ENCODE data around the gene ACOX2. TPM values are rescaled to one million over a fixed set of nuclear protein-coding genes. Genes with fewer than 3 reads are reported as not detected.

ACOX2 gene
- total and polyA plus RNA-seq, 4 donors = 11.1 to 33.3 (median 15.6) TPM

DNA sequence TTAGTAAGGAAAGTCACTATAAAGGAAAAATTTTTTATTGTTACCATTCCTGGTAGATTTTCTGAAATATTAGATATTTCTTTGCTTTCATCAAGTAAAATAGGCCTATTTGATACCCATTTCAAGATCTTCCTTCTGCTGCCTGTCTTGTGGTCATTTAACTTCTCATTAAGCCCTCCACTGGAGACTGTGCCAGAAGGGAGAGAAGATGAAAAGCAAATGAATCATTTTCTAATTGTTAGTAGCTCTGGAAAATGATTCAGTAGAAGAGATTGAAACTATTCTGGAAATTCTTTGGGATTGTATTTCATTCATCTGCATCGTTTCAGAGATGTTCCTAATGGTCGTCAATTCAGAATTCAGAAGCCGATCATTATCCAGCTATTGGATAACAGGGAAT lies 41.9 kb downstream of the ACOX2 start:
- WGBS (ENCODE audit: insufficient coverage) = no CpG with 5 or more reads among the region's 3 CpGs
- H3K9me3 ChIP-seq (ENCODE audit: control insufficient read depth, insufficient read depth, low read length) = no peaks in the 10 kb centered on the region
- H3K27ac ChIP-seq (ENCODE audit: low read depth, low read length) = no peak overlapping the region
- no peaks in the 10 kb centered on the region for H3K36me3 ChIP-seq (ENCODE audit: control insufficient read depth, insufficient read depth, low read length)
- DNase-seq (ENCODE audit: low read depth in 4 of 6, low spot score in 6 of 6) = peak in 1 of 6 donors; percentile 51
- peaks cover 12% of the 10 kb centered on the region for H3K4me1 ChIP-seq (ENCODE audit: control insufficient read depth, insufficient read depth, low read length)
- no peaks in the 10 kb centered on the region for H3K27me3 ChIP-seq (ENCODE audit: control insufficient read depth, insufficient read depth, low read length)
- no peak overlapping the region for H3K4me3 ChIP-seq (ENCODE audit: low read depth, low read length)

DNA sequence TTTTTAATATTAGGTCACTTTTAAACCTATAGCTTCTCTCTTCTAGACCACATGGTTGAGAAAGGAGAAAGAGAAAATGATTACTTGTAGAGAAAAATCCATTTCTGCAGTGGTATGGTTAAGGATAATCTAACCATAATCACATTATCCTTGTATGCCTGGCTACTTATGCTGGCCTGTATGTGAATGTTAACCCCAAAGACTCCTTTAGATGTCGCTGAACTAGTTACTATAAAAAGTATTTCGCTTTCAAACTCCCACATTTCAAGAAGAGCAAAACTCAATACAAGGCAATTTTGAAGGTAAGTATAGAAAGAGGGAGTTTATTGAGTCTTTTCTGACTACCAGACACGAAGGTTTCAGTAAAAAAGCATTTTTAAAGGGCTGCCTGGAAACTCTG lies 42.9 kb downstream of the ACOX2 start:
- no CpG with 5 or more reads among the region's 3 CpGs for WGBS (ENCODE audit: insufficient coverage)
- no peaks in the 10 kb centered on the region for H3K36me3 ChIP-seq (ENCODE audit: control insufficient read depth, insufficient read depth, low read length)
- H3K9me3 ChIP-seq (ENCODE audit: control insufficient read depth, insufficient read depth, low read length) = no peaks in the 10 kb centered on the region
- H3K4me1 ChIP-seq (ENCODE audit: control insufficient read depth, insufficient read depth, low read length) = peaks cover 12% of the 10 kb centered on the region
- no peak overlapping the region for H3K27ac ChIP-seq (ENCODE audit: low read depth, low read length)
- no peak overlapping the region for H3K4me3 ChIP-seq (ENCODE audit: low read depth, low read length)
- DNase-seq (ENCODE audit: low read depth in 4 of 6, low spot score in 6 of 6) = peak in 1 of 6 donors; percentile 41
- no peaks in the 10 kb centered on the region for H3K27me3 ChIP-seq (ENCODE audit: control insufficient read depth, insufficient read depth, low read length)

DNA sequence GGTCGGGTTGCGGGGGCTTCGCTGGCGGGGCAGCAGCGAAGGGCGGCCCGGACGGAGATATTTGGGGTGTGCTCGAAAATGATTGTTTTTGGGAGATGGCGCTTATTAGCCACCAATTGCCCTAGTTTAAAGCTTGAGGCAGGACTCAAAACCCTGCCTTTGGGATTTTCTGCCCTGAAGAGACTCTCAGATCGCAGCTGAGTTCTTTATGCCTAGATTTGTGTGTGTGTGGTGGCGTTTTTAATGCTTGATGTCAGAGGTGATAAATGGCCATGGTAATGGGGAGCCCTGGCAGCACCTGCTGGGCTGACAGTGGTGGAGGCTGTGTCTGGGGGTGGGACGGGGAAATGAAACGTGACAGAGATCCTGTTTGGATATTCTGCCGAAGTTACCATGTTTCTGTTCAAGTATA lies 44.5 kb downstream of the ACOX2 start:
- Histone ChIP-seq H3K9me3 (ENCODE audit: control insufficient read depth, insufficient read depth, low read length) (no peaks in the 10 kb centered on the region), H3K27ac (ENCODE audit: low read depth, low read length) (peak overlapping the region; percentile 35), H3K27me3 (ENCODE audit: control insufficient read depth, insufficient read depth, low read length) (no peaks in the 10 kb centered on the region), H3K4me3 (ENCODE audit: low read depth, low read length) (peak overlapping the region; percentile 72), H3K4me1 (ENCODE audit: control insufficient read depth, insufficient read depth, low read length) (peaks cover 7% of the 10 kb centered on the region), H3K36me3 (ENCODE audit: control insufficient read depth, insufficient read depth, low read length) (no peaks in the 10 kb centered on the region)
- DNase-seq (ENCODE audit: low read depth in 4 of 6, low spot score in 6 of 6) = peak in 2 of 6 donors; percentile 43 to 72
- WGBS (ENCODE audit: insufficient coverage) = 0% methylated on average over 15 of the region's 15 CpGs

DNA sequence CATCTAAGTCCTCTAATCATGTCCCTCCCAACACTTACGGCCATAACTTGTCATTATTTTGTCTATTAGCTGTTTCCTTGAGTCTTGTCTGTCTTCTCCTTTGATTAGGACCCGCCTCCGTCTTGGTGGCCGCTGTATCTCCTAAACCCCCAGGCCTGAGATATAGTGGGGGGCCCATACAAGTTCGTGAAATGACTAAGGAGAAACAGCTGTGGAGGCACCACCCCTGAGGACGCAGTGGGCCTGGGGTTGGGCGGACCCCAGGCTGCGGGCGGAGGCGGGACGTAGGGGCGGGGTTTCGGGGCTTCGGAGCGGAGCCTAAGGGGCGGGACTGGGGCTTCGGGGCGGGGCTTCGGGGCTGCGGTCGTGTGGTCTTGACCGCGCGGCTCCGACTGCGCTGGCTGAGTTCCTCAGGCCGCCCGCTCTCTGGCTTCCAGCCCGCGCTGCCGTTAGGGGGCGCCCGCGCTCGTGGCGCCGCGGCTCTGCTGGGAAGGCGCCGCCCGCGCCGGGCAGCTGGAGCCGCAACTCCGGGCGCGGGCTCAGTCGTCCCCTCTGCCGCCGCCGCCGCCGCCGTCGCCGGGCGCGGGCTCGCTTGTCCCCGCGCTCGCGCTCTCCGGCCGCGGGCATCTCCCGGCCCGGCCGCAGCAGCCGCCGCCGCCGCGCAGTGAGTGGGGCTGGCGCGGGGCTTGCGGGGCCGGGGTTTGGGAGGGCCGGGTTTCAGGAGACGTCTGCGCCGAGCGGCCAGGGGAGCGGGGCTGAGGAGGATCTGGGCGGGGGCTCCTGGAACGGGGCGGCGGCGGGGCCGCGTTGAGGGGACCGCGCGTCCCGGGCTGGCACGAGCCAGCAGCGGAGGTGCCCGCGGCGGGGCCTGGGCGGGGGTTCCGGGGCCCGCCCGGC lies 45.2 kb downstream of the ACOX2 start, which contains the start of gene KCTD6:
TSS of gene KCTD6 (plus strand) at position 591 of the 897 bp plus-strand sequence. CDS start 6,660 bp downstream, outside the sequence.
- no peaks in the 10 kb centered on the region for H3K9me3 ChIP-seq (ENCODE audit: control insufficient read depth, insufficient read depth, low read length)
- H3K27ac ChIP-seq (ENCODE audit: low read depth, low read length) = peak within 1 kb of the TSS; percentile 54
- DNase-seq (ENCODE audit: low read depth in 4 of 6, low spot score in 6 of 6) = peak; percentile 76 to 97 (median 87)
- H3K4me3 ChIP-seq (ENCODE audit: low read depth, low read length) = peak within 1 kb of the TSS; percentile 72
- no peaks in the 10 kb centered on the region for H3K27me3 ChIP-seq (ENCODE audit: control insufficient read depth, insufficient read depth, low read length)
- WGBS (ENCODE audit: insufficient coverage) = under 1% methylated on average over 104 of the region's 104 CpGs
- H3K36me3 ChIP-seq (ENCODE audit: control insufficient read depth, insufficient read depth, low read length) = no peaks in the 10 kb centered on the region
- H3K4me1 ChIP-seq (ENCODE audit: control insufficient read depth, insufficient read depth, low read length) = peaks cover 7% of the 10 kb centered on the region

DNA sequence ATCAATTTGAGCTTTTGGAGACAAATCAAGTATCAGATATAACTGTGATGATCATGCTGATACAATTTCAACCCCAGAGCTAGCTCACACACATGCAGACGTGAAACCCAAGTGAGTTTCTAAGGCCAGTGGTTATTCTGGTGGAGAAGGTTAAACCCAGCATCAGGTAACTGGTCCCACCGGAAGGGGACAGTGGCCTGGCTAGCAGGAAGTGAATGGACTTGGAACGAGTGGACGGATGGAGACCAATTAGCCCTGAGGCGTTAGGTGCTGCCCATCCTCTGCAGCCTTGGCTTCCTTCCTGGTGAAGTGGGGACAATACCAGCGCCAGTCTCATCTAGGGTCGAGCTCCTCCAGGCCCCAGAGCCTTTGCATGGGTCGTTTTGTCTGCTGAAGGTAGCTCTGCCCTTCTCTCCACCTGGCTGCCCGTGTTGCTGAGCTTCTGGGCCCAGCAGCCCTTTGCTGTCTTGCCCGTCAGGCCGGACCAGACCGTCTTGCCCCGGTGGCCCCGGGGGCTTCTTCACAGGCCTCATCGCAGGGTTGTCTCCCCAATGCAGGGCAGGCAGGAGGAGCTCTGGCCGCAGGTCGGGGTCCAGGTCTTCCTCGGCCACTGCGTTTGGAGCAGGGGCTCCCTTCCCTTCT lies 46.0 kb downstream of the ACOX2 start:
- peaks cover 7% of the 10 kb centered on the region for H3K4me1 ChIP-seq (ENCODE audit: control insufficient read depth, insufficient read depth, low read length)
- peak overlapping the region; percentile 46 for H3K4me3 ChIP-seq (ENCODE audit: low read depth, low read length)
- no peaks in the 10 kb centered on the region for H3K9me3 ChIP-seq (ENCODE audit: control insufficient read depth, insufficient read depth, low read length)
- H3K27me3 ChIP-seq (ENCODE audit: control insufficient read depth, insufficient read depth, low read length) = no peaks in the 10 kb centered on the region
- no peaks in the 10 kb centered on the region for H3K36me3 ChIP-seq (ENCODE audit: control insufficient read depth, insufficient read depth, low read length)
- peak overlapping the region; percentile 54 for H3K27ac ChIP-seq (ENCODE audit: low read depth, low read length)
- 69% methylated on average over 18 of the region's 19 CpGs for WGBS (ENCODE audit: insufficient coverage)
- peak in 1 of 6 donors; percentile 18 for DNase-seq (ENCODE audit: low read depth in 4 of 6, low spot score in 6 of 6)

DNA sequence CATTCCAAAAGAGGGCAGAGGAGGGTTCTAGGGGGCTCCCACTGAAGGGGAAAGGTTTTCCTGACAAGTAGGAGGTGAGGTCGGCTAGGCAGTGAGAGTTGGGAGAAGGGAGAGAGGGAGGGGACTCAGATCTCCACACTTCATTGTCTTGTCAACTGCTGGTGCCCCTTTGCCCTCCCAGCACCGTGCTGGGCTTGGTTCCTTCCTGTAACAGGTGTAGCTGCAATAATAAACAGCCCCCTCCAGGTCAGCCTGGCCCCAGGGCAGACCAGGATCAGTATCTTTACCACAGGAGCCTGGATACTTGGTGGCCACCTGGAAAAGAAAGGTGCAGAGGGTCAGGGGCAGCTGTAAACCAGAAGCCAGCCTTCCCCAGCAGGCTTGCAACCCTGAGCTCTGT lies 48.0 kb downstream of the ACOX2 start:
- no peaks in the 10 kb centered on the region for H3K9me3 ChIP-seq (ENCODE audit: control insufficient read depth, insufficient read depth, low read length)
- no peak for DNase-seq (ENCODE audit: low read depth in 4 of 6, low spot score in 6 of 6)
- H3K36me3 ChIP-seq (ENCODE audit: control insufficient read depth, insufficient read depth, low read length) = no peaks in the 10 kb centered on the region
- no peak overlapping the region for H3K27ac ChIP-seq (ENCODE audit: low read depth, low read length)
- no CpG with 5 or more reads among the region's 2 CpGs for WGBS (ENCODE audit: insufficient coverage)
- no peaks in the 10 kb centered on the region for H3K27me3 ChIP-seq (ENCODE audit: control insufficient read depth, insufficient read depth, low read length)
- H3K4me3 ChIP-seq (ENCODE audit: low read depth, low read length) = no peak overlapping the region
- peaks cover 15% of the 10 kb centered on the region for H3K4me1 ChIP-seq (ENCODE audit: control insufficient read depth, insufficient read depth, low read length)

DNA sequence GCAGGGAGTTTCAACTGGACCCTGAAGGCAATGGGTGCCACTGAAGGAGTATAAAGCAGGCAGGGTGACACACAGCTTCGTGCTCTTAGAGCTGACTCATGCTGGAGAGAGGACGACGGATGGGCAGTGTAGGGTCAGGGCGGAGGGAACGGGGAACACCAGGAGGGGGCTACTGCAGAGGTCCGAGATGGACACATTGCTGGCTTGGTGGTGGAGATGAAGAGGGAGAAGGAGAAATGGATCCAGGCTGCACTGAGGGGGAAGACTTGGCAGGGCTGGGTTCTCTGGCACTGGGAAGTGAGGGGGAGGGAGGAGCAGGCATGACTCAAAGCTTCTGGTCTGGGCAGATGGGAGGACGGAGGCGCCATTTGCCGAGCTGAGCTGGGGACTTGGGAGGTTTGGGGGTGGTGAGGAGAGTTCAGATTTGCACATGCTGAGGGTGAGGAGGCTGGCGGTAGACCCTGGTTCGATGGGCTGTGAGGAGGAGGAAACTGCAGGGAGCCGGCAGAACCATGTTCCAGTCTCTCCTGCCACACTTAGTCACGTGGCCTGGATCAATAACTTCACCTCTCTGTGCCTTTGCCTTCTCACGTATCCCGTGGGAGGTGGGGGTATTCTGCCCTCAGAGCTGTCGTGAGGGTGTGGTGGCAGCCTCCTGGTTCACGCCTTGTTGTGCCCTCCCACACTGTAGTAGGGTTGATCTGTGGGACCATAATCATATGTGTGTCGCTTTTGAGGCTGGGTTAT lies 49.7 kb downstream of the ACOX2 start:
- peak in 1 of 6 donors; percentile 17 for DNase-seq (ENCODE audit: low read depth in 4 of 6, low spot score in 6 of 6)
- Histone ChIP-seq H3K4me1 (ENCODE audit: control insufficient read depth, insufficient read depth, low read length) (peaks cover 15% of the 10 kb centered on the region), H3K27ac (ENCODE audit: low read depth, low read length) (no peak overlapping the region), H3K27me3 (ENCODE audit: control insufficient read depth, insufficient read depth, low read length) (no peaks in the 10 kb centered on the region), H3K36me3 (ENCODE audit: control insufficient read depth, insufficient read depth, low read length) (no peaks in the 10 kb centered on the region), H3K4me3 (ENCODE audit: low read depth, low read length) (no peak overlapping the region), H3K9me3 (ENCODE audit: control insufficient read depth, insufficient read depth, low read length) (no peaks in the 10 kb centered on the region)
- WGBS (ENCODE audit: insufficient coverage) = 78% methylated on average over 15 of the region's 18 CpGs

DNA sequence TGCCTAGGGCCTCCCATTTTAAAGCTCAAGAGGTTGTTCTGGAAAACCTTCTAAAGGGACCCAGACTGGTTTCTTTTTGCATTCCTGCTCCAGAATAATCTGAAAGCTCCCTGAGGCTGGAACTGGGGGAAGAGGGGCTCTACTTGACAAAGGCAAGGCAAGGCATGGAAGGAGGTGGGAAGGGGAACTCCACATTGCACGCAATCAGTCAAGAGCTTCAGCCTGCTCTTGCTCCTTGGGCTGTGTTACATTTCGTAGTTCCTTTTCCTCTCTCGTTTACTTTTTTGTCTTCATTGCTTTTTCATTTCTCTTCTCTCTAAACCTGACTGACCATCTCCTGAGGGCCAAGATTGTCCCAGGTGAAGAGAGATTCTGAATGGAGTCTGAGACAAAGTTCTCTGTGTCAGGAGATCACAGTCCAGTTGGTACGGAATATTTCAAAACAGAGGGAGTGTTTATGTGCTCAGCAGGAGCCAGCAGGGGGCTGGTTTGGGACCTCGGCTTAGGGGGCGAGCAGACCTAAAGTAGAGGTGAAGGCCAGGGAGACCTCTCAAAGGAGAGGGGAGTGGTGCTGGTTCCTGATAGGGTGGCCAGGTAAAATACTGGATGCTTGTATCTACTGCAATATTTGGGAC lies 51.1 kb downstream of the ACOX2 start:
- Histone ChIP-seq H3K4me1 (ENCODE audit: control insufficient read depth, insufficient read depth, low read length) (peaks cover 8% of the 10 kb centered on the region), H3K27me3 (ENCODE audit: control insufficient read depth, insufficient read depth, low read length) (no peaks in the 10 kb centered on the region), H3K36me3 (ENCODE audit: control insufficient read depth, insufficient read depth, low read length) (no peaks in the 10 kb centered on the region), H3K27ac (ENCODE audit: low read depth, low read length) (no peak overlapping the region), H3K9me3 (ENCODE audit: control insufficient read depth, insufficient read depth, low read length) (no peaks in the 10 kb centered on the region), H3K4me3 (ENCODE audit: low read depth, low read length) (no peak overlapping the region)
- DNase-seq (ENCODE audit: low read depth in 4 of 6, low spot score in 6 of 6) = no peak
- WGBS (ENCODE audit: insufficient coverage) = 80% methylated on average over 4 of the region's 6 CpGs

DNA sequence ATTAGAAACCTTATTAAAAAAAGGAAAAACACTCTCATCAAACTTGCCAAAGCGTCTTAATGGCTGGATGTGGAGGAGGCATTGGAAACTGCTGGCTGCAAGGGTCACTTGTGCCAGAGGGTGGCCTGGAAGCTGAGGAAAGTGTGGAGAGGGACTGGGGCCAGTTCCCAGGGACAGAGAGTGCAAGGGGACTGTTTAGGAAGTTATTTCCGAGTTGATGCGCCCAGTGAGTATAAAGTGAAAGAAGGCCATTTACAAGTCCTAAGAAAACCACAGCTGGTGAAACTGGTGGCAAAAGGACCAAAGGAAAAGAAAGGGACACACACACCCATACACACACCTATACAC lies 52.3 kb downstream of the ACOX2 start:
- WGBS (ENCODE audit: insufficient coverage) = 40% methylated on average over 1 of the region's 3 CpGs
- DNase-seq (ENCODE audit: low read depth in 4 of 6, low spot score in 6 of 6) = peak in 1 of 6 donors; percentile 34
- Histone ChIP-seq H3K4me3 (ENCODE audit: low read depth, low read length) (no peak overlapping the region), H3K27ac (ENCODE audit: low read depth, low read length) (no peak overlapping the region), H3K27me3 (ENCODE audit: control insufficient read depth, insufficient read depth, low read length) (no peaks in the 10 kb centered on the region), H3K9me3 (ENCODE audit: control insufficient read depth, insufficient read depth, low read length) (peaks cover 1% of the 10 kb centered on the region), H3K4me1 (ENCODE audit: control insufficient read depth, insufficient read depth, low read length) (peaks cover 8% of the 10 kb centered on the region), H3K36me3 (ENCODE audit: control insufficient read depth, insufficient read depth, low read length) (no peaks in the 10 kb centered on the region)

All from spinal cord (tissue), 10 donors.